HG03565 (cell line): ENCODE results near the gene SBK1.
"Not testable (repeated sequence)": the region's sequence is repeated elsewhere in the genome, so short reads cannot be mapped to it uniquely, and the experiment has no call there.

Source experiments
- ATAC-seq: cut with Tn5 transposase; IDR thresholded peaks from one replicate; pipeline ENCODE4 v1.9.1; 2021; ENCODE audit warnings: mild to moderate bottlenecking, moderate library complexity; ENCODE audit not compliant: unreplicated experiment

The SBK1 gene

DNA sequence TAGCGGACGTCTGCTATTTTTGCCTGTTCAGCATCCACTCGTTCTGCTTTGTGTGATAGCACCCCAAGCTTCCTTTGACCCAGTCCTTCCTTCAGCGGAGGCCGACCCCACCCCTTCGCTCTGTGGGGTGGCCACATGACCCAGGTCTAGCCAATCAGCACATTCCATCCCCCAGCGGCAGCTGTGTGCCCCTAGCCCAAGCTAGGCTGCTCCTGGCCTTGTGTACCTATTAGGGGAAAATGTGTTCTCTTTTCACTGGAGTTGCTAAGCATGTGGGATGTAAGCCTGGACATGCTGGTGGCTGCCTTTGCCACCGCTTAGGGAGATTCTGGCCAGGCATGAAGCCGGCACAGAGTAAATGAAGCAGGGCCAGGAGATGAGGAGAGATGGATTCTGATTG lies 37.9 kb downstream of the SBK1 start:
- not testable (repeated sequence) for ATAC-seq

DNA sequence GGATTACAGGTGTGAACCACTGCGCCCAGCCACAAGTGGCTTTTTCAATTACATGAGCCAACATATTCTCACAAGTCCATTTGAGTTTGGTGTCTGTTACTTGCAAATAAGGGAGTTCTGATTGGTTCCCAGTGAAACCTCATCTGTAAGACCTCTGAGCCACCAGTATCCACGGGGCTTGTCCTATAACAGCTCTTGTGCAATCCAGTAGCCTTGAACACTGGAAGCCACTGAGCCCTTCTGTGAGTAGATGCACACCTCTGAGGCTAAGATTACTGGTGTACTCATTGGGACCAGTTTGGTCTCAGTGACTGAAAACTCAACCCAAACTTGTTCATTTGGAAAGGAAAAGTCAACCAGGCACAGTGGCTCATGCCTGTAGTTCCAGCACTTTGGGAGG lies 38.7 kb downstream of the SBK1 start:
- ATAC-seq, result not testable (repeated sequence)

DNA sequence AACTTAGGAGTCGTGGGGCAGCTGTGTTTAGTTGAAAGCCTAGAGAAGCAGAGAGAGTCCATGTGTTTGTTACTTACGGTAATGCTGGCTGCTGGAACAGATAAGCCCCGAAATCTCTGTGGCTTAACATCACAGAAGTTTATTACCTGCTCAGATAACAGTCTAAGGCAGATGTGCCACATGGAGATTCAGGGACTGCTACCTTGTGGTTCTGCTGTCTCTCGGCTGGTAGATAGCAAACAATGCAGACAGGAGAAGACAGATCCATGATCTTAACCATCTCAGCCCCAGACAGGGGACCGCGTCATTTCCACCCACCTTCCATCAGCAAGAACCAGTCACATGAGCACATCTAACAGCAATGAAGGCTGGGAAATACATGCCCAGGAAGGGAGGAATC lies 40.3 kb downstream of the SBK1 start:
- not testable (repeated sequence) for ATAC-seq

DNA sequence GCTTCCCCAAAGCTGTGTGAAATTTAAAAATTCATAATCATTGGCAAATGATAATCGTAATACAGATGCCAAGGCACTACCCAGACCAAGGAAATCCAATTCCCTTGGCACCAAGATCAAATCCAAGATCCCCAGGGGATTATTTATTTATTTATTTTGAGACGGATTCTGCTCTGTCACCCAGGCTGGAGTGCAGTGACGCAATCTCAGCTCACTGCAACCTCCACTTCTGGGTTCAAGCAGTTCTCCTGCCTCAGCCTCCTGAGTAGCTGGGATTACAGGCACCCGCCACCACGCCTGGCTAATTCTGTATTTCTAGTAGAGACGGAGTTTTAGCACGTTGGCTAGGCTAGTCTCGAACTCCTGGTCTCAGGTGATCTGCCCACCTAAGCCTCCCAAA lies 43.4 kb downstream of the SBK1 start:
- not testable (repeated sequence) for ATAC-seq

DNA sequence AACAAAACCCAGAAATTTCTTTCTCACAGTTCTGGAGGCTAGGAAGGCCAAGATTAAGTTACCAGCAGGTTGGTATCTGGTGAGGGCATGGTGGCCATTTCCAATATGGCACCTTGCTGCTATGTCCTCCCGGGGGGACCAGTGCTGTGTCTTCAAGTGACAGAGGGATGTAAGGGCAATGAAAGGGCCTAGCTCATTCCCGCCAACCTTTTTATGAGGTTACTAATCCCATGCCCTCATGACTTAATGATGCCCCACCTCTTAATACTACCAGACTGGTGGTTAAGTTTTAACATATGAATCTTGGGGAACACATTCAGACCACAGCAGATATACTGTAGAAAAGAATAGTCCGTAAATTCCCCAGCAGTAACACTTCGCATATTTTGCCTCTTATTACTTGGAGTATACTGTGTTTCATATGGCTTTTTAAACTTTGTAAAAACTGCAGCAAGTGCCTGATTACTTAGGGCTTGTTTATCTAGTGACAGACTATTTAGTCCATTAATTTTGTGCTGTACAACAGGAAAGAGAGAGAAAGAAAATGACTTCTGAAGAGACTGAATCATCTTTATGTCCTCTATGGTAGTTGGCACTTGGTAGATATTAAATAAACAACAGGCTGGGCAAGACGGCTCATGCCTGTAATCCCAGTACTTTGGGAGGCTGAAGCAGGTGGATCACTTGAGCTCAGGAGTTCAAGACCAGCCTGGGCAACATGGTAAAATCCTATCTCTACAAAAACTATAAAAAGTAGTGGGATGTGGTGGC lies 44.8 kb downstream of the SBK1 start:
- not testable (repeated sequence) for ATAC-seq

DNA sequence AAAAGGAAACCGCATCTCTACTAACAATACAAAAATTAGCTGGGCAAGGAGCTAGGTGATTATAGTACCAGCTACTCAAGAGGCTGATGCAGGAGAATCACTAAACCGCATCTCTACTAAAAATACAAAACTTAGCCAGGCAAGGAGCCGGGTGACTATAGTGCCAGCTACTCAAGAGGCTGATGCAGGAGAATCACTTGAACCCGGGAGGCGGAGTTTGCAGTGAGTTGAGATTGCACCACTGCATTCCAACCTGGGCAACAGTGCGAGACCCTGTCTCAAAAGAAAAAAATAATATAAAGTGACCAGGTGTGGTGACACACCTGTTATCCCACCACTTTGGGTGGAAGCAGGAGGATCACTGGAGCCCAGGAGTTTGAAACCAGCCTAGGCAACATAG lies 45.9 kb downstream of the SBK1 start:
- ATAC-seq, result not testable (repeated sequence)

DNA sequence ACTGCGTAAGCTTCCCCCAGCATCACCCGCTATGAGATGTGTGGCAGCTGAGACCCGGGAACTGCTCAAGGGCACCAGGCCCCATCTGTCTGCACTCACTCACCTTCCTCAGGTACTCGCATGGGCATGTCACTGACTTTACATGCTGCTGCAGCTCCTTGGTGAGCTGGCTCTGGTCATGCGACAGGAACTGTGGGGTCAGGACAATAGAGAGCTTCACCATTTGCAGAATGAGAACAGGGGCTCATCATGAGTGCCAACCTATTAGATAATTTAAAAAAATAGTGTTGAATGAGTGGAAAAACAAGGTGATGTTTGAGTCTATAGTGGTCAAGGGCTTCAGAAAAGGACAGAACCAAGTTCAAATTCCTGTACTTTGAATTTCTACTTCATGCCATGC lies 70.3 kb downstream of the SBK1 start:
- not testable (repeated sequence) for ATAC-seq

DNA sequence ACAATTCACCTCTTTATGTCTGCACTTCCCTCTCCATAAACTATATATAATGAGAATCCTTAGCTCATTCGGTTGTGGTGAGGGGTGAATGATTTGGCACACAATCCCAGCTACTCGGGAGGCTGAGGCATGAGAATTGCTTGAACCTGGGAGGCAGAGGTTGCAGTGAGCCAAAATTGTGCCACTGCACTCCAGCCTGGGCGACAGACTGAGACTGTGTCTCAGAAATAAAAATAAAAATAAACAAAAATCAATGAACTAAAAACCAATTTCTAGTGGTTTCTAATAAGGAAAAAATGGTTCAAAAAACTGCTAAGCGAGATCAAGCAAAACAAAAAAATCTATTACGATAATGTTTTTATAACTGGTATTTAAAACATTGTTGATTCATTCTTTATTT lies 71.1 kb downstream of the SBK1 start, which contains the start of gene NPIPB6:
TSS of gene NPIPB6 (minus strand) at position 101 of the 400 bp plus-strand sequence. CDS start 686 bp downstream, outside the sequence.
- not testable (repeated sequence) for ATAC-seq

DNA sequence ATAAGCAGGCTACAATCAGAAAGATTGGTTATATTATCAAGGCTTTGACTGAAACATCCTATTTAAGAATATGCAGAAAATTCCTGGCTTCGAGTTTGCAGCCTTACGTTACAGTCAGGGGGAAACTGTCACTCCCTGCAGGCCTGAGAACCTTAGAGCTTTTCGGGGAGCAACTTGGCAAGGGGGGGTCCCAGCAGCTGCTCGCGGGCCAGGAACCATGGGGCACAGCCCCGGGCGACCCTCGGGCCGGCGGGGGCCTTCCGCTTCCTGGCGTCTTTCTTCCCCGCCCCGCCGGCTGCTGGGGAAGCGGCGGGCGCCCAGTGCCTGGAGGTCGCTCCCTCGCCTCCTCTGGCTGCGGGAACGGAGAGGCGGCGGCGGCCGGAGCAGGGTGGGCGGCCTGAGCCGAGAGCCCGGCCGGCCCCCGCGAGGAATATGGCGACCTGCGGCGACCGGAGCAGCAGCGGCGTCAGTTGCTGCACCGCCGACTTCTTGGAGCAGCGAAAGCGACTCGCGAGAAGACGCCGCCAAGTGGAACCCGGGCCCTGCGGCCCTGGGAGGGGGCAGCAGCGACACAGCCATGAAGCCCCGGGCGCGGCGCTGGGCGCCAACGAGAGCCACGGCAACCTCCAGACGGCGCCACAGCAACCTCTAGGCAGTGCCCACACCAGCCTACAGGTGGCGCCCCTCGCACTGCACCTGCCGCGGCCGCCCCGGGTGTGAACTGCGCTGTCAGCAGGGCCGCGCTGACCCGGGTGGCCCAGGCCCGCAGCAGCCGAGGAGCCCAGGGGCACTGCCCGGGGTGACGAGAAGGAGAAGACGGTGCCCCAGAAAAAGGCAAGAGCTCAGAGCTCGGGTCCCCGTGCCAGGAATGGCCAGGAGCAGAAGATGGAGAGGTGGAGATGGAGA lies 72.2 kb downstream of the SBK1 start:
- ATAC-seq, result peak; percentile 93

DNA sequence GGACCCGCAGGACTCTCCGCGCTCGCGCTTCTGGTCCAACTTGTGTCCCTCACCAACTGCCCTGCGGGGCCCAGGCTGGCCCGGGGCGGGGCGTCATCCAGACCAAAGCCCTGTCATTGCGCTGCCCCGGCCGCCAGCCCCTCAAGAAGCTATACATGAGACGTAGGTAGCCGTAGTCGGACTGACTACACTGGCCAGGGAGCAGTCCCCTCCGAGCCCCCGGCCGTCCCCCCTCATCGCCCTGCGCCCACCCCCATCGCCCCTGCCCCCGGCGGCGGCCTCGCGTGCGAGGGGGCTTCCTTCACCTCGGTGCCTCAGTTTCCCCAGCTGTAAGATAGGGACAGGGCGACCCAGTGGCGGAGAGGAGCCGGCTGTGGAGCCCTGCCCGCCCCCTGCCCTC lies 75.6 kb downstream of the SBK1 start:
- ATAC-seq, result not testable (repeated sequence)
